Measurements from ENCODE around the gene ACYP1.

The ACYP1 gene

DNA sequence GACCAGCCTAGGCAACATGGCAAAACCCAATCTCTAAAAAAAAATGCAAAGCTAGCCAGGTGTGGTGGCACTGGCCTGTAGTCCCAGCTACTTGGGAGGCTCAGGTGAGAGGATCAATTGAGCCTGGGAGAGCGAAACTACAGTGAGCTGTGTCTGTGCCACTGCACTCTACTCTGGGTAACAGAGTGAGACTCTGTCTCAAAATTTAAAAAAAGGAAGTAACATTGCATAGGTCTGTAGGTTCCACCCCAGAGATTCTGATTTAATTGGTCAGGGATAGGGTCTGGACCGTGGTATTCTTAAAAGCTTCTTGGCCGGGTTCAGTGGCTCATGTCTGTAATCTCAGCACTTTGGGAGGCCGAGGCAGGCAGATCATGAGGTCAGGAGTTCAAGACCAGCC, 31.9 kb upstream of the ACYP1 start:
- no peak overlapping the region for H3K27ac ChIP-seq (ENCODE audit: low read length)
- no peak overlapping the region for H3K9ac ChIP-seq (ENCODE audit: low read depth, low read length)
- H2AFZ ChIP-seq (ENCODE audit: low read depth, low read length) = no peak overlapping the region
- H4K20me1 ChIP-seq (ENCODE audit: insufficient read depth, low read length) = no peaks in the 10 kb centered on the region
- peaks cover 86% of the 10 kb centered on the region for H3K36me3 ChIP-seq (ENCODE audit: insufficient read depth, low read length)
- no peak overlapping the region for H3K4me2 ChIP-seq (ENCODE audit: insufficient read depth, low read length)
- ATAC-seq (ENCODE audit: insufficient read depth, low read depth) (no peak), DNase-seq (no peak)
- no peaks in the 10 kb centered on the region for H3K79me2 ChIP-seq (ENCODE audit: insufficient read depth, low read length)
- H3K4me1 ChIP-seq (ENCODE audit: insufficient read depth, low read length) = no peaks in the 10 kb centered on the region
- no peaks in the 10 kb centered on the region for H3K27me3 ChIP-seq (ENCODE audit: insufficient read depth, low read length, poor library complexity)
- H3K9me3 ChIP-seq (ENCODE audit: insufficient read depth, low read length, severe bottlenecking) = no peaks in the 10 kb centered on the region
- no peak overlapping the region for H3K4me3 ChIP-seq (ENCODE audit: low read depth in 1 of 2, low read length in 2 of 2)
- TF ChIP-seq, protein P1, sequence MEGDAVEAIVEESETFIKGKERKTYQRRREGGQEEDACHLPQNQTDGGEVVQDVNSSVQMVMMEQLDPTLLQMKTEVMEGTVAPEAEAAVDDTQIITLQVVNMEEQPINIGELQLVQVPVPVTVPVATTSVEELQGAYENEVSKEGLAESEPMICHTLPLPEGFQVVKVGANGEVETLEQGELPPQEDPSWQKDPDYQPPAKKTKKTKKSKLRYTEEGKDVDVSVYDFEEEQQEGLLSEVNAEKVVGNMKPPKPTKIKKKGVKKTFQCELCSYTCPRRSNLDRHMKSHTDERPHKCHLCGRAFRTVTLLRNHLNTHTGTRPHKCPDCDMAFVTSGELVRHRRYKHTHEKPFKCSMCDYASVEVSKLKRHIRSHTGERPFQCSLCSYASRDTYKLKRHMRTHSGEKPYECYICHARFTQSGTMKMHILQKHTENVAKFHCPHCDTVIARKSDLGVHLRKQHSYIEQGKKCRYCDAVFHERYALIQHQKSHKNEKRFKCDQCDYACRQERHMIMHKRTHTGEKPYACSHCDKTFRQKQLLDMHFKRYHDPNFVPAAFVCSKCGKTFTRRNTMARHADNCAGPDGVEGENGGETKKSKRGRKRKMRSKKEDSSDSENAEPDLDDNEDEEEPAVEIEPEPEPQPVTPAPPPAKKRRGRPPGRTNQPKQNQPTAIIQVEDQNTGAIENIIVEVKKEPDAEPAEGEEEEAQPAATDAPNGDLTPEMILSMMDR (IDR thresholded peaks at IDR 0.05; ENCODE audit: borderline replicate concordance, extremely low read depth, low read length, poor library complexity, severe bottlenecking) = no peak
- TF ChIP-seq EZH2 (IDR thresholded peaks at IDR 0.05; ENCODE audit: borderline replicate concordance, low read depth, low read length, severe bottlenecking) = no peak

DNA sequence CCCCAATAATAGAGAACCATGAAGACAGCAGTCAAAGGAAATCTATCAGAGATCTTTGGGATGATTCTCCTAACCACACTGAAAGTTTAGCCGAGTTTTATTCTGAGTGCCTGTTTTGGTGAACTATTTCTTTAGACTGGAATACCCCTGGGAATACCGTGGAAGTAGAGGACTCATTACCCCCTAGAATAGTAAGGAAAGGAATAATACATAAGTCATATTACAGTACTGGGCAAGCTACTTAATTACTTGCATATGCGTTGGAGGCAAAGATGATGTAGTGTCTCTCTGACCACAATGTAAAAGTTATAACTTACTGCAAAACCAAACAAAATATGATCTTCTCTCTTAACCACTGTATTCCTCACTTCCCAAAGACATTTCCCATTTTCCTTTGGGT, 31.1 kb upstream of the ACYP1 start:
- peaks cover 83% of the 10 kb centered on the region for H3K36me3 ChIP-seq (ENCODE audit: insufficient read depth, low read length)
- no peaks in the 10 kb centered on the region for H4K20me1 ChIP-seq (ENCODE audit: insufficient read depth, low read length)
- no peak overlapping the region for H3K4me2 ChIP-seq (ENCODE audit: insufficient read depth, low read length)
- H3K27me3 ChIP-seq (ENCODE audit: insufficient read depth, low read length, poor library complexity) = no peaks in the 10 kb centered on the region
- H3K9ac ChIP-seq (ENCODE audit: low read depth, low read length) = no peak overlapping the region
- no peak for TF ChIP-seq EZH2 (IDR thresholded peaks at IDR 0.05; ENCODE audit: borderline replicate concordance, low read depth, low read length, severe bottlenecking)
- TF ChIP-seq, protein P1 (IDR thresholded peaks at IDR 0.05; ENCODE audit: borderline replicate concordance, extremely low read depth, low read length, poor library complexity, severe bottlenecking) = no peak
- DNase-seq = no peak
- H3K4me3 ChIP-seq (ENCODE audit: low read depth in 1 of 2, low read length in 2 of 2) = no peak overlapping the region
- no peaks in the 10 kb centered on the region for H3K4me1 ChIP-seq (ENCODE audit: insufficient read depth, low read length)
- no peak overlapping the region for H2AFZ ChIP-seq (ENCODE audit: low read depth, low read length)
- H3K79me2 ChIP-seq (ENCODE audit: insufficient read depth, low read length) = no peaks in the 10 kb centered on the region
- no peaks in the 10 kb centered on the region for H3K9me3 ChIP-seq (ENCODE audit: insufficient read depth, low read length, severe bottlenecking)
- ATAC-seq (ENCODE audit: insufficient read depth, low read depth) = no peak
- H3K27ac ChIP-seq (ENCODE audit: low read length) = no peak overlapping the region

DNA sequence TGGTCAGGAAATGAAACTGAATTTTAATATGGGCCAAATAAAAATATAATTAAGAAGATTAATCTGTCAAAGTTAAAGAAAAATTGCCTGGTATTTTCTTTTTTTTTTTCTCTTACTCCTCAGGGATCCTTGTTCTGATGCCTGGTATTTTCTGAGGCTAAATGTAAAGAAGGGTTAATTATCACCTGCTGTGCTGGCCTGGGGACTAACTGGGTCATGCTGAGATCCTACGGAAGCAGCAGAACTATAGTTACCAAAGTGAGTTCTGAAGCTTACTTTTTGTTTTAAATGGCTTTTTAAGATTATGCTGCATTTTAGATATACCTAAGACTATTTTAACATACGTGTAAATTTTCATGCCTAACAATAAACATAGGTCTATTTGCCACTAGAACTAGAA, 28.9 kb upstream of the ACYP1 start:
- Histone ChIP-seq H3K27ac (ENCODE audit: low read length) (no peak overlapping the region), H2AFZ (ENCODE audit: low read depth, low read length) (no peak overlapping the region), H3K4me2 (ENCODE audit: insufficient read depth, low read length) (no peak overlapping the region), H3K9me3 (ENCODE audit: insufficient read depth, low read length, severe bottlenecking) (no peaks in the 10 kb centered on the region), H3K9ac (ENCODE audit: low read depth, low read length) (no peak overlapping the region), H3K4me1 (ENCODE audit: insufficient read depth, low read length) (no peaks in the 10 kb centered on the region), H3K4me3 (ENCODE audit: low read depth in 1 of 2, low read length in 2 of 2) (no peak overlapping the region), H3K79me2 (ENCODE audit: insufficient read depth, low read length) (no peaks in the 10 kb centered on the region), H3K27me3 (ENCODE audit: insufficient read depth, low read length, poor library complexity) (no peaks in the 10 kb centered on the region), H3K36me3 (ENCODE audit: insufficient read depth, low read length) (peaks cover 74% of the 10 kb centered on the region), H4K20me1 (ENCODE audit: insufficient read depth, low read length) (no peaks in the 10 kb centered on the region)
- no peak for TF ChIP-seq EZH2 (IDR thresholded peaks at IDR 0.05; ENCODE audit: borderline replicate concordance, low read depth, low read length, severe bottlenecking)
- TF ChIP-seq, protein P1 (IDR thresholded peaks at IDR 0.05; ENCODE audit: borderline replicate concordance, extremely low read depth, low read length, poor library complexity, severe bottlenecking) = no peak
- DNase-seq (no peak), ATAC-seq (ENCODE audit: insufficient read depth, low read depth) (no peak)

DNA sequence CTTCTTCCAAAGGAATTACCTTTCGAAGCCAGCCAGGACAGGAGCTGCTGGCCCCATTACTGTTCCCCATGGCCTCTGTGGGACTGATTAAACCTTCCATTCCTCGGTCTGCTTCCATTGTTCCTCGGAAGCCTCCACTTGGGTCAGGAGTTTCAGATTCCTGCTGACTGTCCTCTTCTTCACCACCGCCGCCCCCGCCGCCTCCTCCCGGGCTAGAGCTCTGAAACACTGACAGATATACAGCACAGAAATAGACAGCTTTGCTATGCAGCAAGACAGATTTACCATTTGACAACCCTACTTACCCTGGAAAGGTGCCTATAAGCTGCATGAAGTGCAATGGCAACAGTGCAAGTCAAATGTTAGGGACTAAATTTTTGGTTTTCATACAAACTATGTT, 27.4 kb upstream of the ACYP1 start:
- ATAC-seq (ENCODE audit: insufficient read depth, low read depth) (no peak), DNase-seq (no peak)
- H3K4me3 ChIP-seq (ENCODE audit: low read depth in 1 of 2, low read length in 2 of 2) = no peak overlapping the region
- no peak for TF ChIP-seq EZH2 (IDR thresholded peaks at IDR 0.05; ENCODE audit: borderline replicate concordance, low read depth, low read length, severe bottlenecking)
- TF ChIP-seq, protein P1 (IDR thresholded peaks at IDR 0.05; ENCODE audit: borderline replicate concordance, extremely low read depth, low read length, poor library complexity, severe bottlenecking) = no peak
- no peak overlapping the region for H2AFZ ChIP-seq (ENCODE audit: low read depth, low read length)
- no peaks in the 10 kb centered on the region for H3K79me2 ChIP-seq (ENCODE audit: insufficient read depth, low read length)
- H3K27ac ChIP-seq (ENCODE audit: low read length) = no peak overlapping the region
- no peak overlapping the region for H3K4me2 ChIP-seq (ENCODE audit: insufficient read depth, low read length)
- no peak overlapping the region for H3K9ac ChIP-seq (ENCODE audit: low read depth, low read length)
- no peaks in the 10 kb centered on the region for H4K20me1 ChIP-seq (ENCODE audit: insufficient read depth, low read length)
- H3K9me3 ChIP-seq (ENCODE audit: insufficient read depth, low read length, severe bottlenecking) = no peaks in the 10 kb centered on the region
- no peaks in the 10 kb centered on the region for H3K4me1 ChIP-seq (ENCODE audit: insufficient read depth, low read length)
- H3K36me3 ChIP-seq (ENCODE audit: insufficient read depth, low read length) = peaks cover 74% of the 10 kb centered on the region
- no peaks in the 10 kb centered on the region for H3K27me3 ChIP-seq (ENCODE audit: insufficient read depth, low read length, poor library complexity)

Data from DND-41 (cell line).